Measurements from ENCODE around the gene CCDC136.

Gene CCDC136

DNA sequence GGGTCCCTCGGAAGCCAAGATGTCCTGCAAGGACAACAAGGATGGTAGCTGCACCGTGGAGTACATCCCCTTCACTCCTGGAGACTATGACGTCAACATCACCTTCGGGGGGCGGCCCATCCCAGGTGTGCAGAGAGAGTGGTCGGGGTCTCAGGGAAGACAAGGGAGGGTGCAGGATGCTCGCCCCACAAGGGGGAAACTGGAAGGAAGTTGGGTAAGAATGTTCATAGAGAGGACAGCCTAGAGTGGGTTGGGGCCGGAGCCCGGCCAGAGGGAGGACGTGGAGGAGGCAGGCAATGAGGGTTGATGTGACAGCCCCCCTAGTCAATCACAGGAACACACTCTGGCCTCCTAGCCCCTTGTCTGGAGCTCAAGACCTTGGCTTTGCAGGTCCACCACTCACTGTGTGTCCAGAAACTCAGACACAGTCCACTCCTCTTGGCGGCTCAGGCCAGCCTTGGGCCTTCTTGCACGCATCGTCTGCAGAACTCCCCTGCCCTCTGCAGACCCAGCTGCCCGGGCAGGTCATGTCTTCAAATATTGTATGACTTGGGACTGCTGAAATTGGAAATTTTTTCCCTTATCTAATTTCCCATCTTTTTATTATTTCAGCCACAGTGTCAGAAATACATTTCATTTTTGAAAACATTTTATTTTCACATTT, 55.1 kb downstream of the CCDC136 start:
- no peak for DNase-seq

DNA sequence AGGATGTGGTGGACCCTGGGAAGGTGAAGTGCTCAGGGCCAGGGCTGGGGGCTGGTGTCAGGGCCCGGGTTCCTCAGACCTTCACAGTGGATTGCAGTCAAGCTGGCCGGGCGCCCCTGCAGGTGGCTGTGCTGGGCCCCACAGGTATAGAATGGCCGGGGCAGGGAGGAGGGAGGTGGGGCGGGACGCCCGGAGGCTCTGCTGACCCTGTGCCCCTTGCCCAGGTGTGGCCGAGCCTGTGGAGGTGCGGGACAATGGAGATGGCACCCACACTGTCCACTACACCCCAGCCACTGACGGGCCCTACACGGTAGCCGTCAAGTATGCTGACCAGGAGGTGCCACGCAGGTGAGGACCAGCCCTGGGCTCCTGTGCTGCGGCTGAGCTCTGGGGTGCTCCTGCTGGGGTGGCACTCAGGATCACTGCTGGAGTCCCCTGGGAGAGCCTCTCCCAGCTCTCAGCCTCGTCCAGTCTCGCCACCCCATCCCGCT, 56.0 kb downstream of the CCDC136 start:
- DNase-seq, result no peak

DNA sequence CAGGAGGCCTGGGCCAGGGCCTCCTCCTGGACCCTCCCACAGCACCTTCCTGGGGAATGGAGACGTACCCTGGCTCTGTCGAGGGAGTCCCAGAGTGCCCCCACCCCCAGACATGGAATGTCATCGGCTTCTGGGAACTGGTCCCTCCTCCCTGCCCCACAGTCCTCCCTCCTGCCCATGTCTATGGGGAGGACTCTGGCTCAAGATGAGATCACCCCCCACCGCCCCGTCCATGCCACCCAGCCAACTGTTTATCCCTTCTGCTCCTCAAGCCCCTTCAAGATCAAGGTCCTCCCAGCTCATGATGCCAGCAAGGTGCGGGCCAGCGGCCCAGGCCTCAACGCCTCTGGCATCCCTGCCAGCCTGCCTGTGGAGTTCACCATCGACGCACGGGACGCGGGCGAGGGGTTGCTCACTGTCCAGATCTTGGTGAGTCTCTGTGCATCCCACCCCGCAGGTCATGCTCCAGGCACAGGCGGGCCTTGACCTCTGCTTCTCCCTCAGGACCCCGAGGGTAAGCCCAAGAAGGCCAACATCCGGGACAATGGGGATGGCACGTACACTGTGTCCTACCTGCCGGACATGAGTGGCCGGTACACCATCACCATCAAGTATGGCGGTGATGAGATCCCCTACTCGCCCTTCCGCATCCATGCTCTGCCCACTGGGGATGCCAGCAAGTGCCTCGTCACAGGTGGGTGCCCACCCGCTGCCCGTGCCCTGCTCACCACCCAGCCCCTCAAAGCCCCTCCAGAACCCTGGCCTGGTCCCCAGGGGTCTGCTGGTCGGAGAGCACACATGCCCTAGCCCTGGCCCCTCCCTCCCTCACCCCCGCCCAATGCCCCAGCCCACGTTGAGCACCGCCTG, 56.8 kb downstream of the CCDC136 start:
- no peak for DNase-seq

DNA sequence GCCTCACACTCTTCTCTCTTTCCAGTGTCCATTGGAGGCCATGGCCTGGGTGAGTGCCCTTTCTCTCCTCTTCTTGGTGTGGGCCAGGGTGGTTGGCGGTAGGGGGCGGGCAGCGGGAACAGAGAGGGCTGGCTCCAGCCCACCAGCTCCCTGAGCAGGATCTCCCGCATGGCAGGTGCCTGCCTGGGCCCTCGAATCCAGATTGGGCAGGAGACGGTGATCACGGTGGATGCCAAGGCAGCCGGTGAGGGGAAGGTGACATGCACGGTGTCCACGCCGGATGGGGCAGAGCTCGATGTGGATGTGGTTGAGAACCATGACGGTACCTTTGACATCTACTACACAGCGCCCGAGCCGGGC, 57.4 kb downstream of the CCDC136 start:
- DNase-seq, result no peak

DNA sequence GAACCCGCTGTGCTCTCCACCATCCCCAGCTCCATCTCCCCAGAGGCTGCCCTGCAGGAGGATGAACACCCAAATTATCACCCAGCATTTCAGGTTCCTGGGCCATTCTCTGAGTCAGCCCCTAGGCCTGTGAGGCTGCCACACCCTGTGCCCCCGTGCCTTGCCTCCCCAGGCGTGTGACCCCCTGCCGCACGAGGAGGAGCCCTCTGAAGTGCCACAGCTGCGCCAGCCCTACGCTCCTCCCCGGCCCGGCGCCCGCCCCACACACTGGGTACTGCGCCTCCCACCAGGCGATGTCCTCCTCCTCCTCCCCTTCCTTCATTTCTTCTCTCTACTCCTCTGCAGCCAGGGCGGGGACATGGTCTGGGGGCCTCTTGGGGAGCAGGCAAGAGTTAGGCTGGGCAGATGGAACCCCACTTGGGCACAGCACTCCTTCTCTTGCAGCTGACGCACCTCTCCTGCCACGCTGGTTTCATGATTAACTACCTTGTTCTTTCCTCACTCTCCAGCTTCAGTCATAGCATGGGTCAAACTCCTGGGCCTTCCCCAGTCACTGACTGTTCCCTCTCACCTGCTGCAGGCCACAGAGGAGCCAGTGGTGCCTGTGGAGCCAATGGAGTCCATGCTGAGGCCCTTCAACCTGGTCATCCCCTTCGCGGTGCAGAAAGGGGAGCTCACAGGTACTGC, 58.2 kb downstream of the CCDC136 start:
- no peak for DNase-seq

DNA sequence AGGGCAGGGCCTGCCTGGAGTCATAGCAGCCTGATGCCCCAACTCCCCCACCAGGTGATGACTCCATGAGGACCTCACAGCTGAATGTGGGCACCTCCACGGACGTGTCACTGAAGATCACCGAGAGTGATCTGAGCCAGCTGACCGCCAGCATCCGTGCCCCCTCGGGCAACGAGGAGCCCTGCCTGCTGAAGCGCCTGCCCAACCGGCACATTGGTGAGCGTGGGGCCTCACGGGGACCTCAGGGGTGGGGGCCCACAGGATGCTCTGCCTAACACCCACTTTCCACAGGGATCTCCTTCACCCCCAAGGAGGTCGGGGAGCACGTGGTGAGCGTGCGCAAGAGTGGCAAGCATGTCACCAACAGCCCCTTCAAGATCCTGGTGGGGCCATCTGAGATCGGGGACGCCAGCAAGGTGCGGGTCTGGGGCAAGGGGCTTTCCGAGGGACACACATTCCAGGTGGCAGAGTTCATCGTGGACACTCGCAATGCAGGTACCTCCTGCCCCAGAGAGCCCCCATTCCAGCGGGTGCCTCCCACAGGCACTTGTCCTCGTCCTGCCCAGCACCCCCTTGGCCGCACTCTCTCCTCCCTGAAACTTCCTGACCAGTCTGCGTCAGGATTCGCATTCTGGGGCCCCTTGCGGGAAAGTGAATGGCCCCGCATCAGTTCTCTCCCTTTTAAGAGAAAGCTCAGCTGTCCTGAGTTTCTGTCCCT, 60.9 kb downstream of the CCDC136 start:
- DNase-seq, result no peak

DNA sequence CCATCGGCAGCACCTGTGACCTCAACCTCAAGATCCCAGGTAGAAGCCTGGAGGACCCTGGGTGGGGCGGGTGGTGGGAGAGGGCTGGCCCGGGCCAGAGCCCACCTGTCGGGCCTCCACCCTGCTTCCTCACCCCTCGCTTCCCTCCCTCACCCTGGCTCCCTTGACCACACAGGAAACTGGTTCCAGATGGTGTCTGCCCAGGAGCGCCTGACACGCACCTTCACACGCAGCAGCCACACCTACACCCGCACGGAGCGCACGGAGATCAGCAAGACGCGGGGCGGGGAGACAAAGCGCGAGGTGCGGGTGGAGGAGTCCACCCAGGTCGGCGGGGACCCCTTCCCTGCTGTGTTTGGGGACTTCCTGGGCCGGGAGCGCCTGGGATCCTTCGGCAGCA, 62.0 kb downstream of the CCDC136 start:
- DNase-seq, result no peak

DNA sequence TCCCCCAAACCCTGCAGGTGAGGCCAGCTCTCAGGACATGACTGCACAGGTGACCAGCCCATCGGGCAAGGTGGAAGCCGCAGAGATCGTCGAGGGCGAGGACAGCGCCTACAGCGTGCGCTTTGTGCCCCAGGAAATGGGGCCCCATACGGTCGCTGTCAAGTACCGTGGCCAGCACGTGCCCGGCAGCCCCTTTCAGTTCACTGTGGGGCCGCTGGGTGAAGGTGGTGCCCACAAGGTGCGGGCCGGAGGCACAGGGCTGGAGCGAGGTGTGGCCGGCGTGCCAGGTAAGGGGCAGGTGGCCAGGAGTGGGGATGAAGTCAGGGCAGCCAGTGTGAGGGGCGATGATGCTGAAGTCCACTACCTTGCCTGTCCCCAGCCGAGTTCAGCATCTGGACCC, 62.6 kb downstream of the CCDC136 start:
- no peak for DNase-seq

DNA sequence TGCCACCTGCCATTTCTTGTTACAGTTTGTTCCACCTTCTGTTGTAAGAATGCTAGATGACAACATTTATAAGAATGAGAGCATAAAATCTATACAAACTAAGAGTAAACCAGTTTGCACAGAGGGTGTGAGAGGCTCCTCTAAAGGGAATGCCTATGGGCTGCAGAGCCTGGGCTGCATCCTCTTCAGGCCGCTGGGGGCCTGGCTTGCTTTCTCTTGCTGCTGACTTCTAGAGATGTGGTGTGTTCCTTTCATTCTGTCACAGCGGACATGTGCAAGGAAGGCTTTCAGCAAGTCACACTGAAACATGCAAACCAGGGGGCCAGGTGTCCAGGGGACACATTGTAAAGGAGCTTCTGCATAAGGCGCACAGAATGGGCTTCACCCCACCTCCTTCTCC, 63.8 kb downstream of the CCDC136 start:
- no peak for DNase-seq

DNA sequence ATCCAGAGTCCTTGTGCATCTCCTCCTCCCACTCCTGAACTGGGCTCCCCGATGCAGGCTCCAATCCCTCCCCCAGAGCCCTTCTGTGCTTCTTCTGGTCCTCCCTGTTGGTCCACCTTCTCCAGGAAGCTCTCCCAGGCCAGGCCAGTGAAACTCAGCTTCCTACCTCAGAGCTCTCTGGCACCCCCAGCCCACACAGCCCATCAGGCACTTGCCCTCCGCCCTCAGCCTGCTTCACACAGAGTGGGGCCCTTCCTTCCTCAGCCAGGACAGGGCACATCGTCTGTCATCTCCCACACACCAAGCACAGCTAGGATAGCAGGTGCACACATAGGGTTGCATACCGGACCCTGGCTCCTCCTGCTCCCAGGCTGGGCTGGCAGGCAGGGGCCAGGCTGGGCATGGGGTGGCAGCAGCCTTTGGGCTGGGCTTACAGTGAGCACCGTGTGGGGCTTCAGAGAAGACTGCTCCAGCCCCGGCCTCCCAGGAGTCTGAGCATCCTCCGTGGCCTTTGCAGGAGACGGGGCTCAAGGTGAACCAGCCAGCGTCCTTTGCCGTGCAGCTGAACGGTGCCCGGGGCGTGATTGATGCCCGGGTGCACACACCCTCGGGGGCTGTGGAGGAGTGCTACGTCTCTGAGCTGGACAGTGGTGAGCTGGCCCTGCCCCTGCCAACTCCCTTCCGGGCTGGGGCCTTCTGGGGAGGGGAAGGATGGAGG, 64.4 kb downstream of the CCDC136 start:
- DNase-seq, result no peak

DNA sequence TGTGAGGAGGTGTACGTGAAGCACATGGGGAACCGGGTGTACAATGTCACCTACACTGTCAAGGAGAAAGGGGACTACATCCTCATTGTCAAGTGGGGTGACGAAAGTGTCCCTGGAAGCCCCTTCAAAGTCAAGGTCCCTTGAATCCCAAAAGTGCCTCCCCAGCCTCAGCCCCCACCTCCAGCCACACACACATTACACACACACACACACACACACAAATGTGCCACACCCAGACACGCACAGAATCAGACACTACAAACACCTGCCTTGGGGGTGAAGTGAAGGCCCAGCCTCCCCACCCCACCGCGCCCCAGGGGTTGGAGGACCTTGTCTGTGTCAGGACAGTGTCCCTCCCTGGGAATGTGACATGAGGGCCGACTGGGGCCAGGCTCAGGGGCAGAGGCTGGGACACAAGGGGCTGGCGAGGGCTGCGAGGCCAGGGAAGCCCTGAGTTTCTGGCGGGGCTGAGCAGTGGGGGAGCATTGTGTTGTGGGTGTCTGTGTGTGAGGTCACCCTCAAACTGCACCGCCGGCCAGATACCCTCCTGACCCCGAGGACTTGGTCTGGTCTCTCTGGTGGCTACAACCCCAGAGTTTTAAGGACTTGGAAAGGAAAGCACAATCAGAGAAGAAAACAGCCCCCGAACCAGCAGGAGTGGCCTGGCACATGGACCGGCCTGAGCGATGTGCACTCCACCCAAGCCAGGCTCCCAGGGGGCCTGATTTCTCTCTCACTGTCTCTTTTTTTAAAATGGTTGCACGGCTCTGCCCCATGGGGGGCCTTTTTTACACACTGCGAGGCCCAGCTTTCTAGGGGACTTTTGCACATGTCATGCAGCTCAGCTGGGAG, 66.8 kb downstream of the CCDC136 start:
- DNase-seq, result no peak

DNA sequence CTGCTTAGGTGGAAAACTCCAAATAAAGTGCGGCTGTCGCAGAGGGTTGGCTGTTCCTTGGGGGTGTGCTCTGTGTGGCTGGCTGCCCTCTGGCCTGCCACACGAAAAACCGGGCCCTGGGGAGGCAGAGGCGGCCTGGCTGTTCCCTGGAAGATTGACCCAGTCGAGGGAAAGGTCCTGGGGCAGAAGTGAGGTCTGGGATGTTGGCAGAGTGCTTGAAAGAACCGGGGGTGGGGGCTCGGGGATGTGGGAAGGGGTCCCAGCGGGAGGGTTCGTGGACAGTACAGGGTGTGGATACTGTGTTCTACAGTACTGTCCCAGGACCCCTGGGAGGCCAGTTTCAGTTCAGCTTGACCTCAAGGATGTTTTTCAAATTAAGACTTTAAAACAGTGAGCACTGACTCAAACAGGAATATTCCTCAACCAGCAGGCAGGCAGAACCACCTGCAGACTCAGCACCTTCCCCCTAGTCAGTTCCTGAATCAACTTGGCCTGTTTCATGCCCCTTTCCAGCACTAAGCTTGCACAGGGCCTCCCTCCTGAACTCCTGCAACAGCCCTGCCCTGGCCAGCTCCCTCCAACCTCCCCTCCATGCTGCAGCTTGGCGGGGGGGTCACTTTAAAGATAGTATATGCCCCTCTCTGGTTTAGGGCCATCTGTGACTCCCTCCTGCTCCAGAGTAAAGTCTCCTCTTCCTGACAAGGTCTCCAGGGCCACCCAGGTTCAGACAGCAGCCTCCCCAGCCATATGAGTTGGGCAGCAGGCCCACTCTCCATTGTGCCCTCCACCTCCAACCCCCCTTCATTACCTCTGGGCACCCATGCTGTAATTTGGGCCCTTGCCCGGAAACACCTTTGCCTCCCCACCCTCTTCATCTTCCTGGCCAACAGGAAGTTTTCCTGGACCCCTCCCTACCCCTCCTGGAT, 67.7 kb downstream of the CCDC136 start:
- no peak for DNase-seq

DNA sequence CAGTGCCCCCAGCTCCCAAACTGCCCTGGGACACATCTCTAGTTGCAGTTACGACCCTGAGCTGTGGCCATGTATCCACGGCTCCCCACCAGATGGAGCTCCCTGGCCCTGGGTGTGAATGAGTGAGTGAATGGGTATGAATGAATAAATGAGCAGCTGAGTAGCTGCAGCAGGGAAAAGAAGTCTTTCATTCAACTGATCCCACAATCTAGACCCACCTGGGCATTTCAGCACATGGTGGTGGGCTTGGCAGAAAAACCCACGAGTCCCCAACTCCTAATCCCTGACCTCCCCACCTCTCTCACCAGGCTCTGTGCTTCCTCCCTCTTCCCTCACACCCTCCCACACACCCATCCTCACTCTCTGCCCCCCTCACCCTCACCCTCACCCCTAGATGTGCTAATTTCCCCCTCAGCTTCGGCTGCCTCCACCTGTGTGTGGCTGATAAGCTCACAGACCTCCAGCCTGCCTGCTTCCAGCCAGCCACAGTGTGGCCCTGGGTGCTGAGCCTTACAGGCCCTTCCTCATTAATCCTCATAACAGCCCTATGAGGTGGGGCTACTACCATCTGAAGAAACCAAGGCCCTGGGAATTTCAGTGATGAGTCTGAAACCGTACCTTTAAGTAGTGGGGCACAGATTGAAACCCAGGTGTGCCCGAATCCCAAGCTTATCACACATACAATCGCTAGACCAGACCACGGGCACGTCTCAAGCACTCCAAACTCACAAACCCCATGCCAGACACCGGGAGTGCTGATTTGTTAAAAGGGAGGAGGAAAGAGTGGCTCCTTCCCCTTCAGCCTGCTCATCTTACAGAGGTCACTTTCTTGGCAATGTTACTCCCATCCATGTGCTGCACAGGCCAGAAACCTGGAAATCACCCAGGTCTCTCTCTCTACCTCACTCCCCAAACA, 68.6 kb downstream of the CCDC136 start:
- DNase-seq, result no peak

DNA sequence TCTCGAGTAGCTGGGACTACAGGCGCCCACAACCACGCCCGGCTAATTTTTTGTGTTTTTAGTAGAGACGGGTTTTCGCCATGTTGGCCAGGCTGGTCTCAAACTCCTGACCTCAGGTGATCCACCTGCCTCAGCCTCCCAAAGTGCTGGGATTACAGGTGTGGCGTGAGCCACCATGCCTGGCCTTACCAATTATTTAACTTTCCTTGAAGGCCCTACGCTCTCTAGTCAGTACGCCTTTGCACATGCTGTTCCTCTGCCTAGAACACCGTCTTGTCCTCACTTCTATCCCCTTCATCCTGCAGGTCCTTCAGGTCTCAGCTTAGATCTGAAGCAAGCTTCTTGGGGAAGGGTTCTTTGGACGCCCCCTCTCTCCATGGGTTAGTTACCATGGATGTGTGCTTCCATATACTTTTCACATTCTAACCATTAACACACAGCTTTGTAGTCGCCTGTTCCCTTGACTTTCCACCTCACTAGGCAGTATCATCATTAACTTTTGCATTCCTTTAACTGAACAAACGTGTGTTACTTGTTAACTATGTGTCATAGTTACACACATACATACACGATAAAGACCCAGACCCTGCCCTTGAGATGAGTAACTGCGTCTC, 70.3 kb downstream of the CCDC136 start:
- no peak for DNase-seq

DNA sequence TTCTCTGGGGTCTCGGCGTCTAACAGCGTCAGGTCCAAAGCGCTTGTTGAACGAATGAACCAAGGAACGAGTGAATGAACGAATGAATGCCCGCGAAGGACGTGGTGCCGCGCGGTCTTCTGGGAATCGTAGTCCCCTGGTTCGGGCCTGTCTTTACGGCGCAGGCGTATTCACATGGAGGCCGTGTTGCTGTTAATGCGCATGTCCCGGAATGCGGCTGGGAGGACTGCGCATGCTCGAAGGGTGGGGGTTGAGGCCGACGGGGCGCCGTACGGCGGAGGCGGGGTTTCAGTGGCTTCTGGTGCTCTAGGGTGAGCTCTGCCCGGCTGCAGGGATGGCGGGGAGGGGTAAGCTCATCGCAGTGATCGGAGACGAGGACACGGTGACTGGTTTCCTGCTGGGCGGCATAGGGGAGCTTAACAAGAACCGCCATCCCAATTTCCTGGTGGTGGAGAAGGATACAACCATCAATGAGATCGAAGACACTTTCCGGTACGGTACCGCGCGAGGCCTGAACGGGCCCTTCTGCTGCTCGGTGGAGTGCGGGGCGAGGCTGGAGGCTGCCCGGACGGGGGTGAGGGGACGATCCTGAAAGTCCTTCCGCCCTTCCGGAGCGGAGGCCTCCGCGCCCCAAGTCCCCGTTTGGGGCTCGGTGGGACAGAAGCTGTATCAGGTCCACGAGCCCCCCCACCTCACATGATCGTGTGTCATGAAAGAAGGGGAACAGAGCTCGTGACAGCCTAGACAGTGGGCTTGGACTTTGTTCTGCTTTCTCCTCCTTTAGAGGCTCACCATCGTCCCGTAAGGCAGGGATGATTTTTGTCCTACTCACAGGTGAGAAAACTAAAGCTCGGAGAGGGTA, 71.0 kb downstream of the CCDC136 start, which contains the start of gene ATP6V1F:
TSS of gene ATP6V1F (plus strand) at position 286 of the 862 bp plus-strand sequence. CDS start at position 335, 49 bp downstream.
- peak; percentile 98 for DNase-seq

DNA sequence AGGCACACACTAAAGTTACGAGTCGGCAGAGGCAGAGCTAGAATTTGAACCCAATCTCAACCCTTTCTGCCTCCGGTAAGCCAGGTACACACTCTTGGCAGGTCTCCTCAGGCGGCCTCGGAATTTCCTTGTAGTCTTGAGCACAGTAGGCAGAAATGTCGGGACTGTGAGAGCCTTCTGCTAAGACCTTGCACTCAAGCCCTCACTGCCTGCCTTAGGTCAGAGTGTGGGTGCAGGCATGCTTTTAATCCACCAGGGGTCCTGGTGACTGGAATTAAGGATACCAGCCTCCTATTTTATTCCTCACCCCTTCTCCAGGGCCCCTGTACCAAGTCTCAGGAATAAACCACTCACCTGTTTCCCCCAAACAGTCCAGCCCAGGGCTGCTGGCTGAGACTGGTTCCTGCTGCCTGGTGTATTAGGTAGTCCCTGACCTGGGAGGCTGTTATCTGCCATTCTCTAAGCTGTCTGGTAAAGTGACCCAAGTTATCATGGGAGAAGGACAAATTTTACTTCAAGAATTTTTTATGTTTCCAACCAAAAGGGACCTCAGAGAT, 71.7 kb downstream of the CCDC136 start:
- peak; percentile 42 for DNase-seq

DNA sequence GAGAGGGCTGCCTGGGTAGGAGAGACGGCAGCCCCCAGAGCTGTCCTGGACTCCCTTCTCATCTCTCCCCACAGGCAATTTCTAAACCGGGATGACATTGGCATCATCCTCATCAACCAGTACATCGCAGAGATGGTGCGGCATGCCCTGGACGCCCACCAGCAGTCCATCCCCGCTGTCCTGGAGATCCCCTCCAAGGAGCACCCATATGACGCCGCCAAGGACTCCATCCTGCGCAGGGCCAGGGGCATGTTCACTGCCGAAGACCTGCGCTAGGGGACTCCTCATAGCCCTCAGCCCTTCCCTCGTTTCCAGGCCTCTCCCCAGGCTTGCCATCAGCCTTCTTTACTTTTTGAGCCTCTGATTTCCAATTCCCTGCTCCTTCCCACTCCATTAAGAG, 73.5 kb downstream of the CCDC136 start:
- no peak for DNase-seq
